Cortex of kidney (tissue), 1 donor: Measurements from ENCODE around the gene AGAP1.

Experiments used
- DNase-seq: peaks from one replicate; lab custom pipeline; 2025; lab: John Stamatoyannopoulos, UW

AGAP1 gene

DNA sequence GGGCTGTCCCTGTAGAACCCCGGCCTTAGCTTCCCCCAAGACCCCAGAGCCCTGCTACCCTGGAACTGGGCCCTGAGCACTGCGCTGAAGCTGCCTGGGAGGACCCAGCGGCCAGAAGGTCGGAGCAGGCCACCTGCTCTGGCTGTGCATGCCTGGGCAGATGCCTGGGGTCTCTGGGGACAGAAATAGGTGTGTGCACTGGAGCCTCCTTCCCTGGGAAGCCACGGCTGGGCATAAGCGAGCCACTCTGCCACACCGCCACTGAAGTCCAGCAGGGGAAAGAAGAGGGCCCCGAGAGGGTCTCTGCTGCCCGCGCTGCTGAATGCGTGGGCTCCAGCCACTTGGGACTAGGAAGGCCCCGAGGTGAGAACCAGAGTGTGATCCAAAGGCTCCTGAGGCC, 667.7 kb downstream of the AGAP1 start:
- DNase-seq, result no peak

DNA sequence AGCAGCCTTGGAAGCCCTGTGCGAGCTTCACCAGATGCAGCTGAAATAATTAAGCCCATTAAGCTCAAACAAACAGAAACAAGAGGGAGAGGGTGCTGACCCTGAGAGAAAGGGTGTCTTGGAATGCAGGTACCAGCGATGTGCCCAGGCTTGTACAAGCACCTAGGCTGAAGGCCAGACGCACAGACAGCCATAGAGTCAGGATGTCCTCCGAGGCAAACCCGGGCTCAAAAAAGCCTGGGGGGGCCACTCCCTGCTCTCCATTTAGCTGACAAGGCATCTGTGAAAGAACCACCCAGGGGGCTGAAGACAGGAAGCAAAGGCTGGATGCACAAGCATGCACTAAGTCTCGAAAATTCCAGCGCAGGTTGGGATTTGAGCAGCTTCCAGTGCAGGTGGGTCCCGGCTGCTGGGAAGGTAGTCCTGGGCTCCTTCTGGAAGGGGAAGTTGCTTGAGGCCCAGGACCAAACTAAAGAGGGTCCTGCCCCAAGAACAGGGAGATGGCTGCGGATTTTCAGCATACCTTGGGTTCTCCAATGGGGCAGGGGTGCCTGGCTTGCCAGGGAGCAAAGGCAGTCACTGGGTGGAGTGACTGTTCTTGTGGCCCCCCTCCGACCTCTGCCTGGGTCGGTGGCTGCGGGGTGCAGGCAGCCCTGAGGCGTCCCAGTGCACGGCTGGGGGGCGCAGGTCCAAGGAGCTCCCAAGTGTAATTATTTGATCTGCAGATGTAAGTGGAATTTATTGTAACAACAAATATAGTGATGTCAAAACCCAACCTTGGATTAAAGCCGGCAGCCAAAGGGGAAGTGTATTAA, 668.4 kb downstream of the AGAP1 start:
- DNase-seq, result no peak

DNA sequence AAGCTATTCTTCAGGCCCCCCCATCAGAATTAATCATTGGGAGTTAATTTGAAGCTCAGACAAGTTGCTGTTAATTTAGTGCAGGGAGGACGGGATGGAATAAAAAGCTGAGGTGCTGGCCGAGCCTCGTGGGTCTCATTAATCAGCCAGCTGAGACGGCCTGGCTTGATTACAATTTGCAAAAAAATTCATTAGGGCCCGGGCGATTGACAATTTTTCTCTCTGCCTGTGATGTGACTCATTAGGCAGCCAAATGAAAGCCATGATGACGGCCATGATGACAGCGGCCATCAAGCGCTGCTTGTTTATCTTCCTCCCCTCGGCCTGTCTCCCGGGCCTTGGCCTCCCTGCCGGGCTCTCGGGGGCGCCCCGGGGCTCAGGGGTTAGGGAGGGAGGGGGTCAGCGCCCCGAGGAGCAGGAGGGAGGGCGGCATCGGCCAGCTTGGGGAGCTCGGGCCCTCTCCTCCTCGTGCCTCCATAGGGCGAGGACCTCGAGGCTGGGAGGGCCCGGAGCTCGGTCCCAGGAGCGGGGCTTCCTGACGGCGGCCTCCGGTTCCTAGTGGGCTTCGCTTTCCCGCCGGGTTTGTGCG, 669.1 kb downstream of the AGAP1 start:
- DNase-seq, result no peak

DNA sequence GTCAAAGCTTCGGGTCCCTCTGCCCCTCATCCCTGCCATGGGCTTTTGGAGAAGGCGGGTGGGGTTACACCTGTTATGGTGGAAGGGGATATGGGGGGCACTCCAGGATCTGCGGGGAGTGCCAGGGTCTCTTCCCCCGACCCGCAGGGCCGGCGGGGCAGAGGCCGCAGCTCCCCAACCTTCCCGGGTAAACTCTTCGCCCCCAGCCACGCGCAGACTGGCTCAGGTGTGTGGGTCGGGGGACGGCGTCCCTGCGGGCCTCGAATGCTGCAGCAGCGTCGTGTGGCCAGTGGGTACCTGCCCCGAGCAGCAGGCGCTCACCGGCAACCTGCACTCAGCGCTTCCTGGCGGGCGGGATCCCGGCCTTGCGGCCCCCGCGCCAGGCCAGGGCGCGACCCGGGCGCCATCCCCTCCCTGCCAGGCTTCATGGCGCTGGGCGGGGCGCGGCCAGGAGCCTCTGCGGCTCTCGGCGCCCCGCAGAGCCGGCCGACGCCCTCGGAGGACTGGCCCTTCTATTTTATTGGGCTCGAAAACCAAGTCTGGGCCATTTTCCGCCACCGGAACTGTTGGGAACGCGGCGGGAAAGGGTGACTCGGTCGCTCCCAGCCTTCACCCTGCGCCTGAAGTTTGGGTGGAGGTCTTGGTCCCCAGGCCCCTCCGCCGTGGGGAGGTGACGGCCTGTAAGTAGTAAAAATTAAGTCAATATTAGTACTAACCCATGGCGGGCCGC, 669.8 kb downstream of the AGAP1 start:
- DNase-seq, result no peak

DNA sequence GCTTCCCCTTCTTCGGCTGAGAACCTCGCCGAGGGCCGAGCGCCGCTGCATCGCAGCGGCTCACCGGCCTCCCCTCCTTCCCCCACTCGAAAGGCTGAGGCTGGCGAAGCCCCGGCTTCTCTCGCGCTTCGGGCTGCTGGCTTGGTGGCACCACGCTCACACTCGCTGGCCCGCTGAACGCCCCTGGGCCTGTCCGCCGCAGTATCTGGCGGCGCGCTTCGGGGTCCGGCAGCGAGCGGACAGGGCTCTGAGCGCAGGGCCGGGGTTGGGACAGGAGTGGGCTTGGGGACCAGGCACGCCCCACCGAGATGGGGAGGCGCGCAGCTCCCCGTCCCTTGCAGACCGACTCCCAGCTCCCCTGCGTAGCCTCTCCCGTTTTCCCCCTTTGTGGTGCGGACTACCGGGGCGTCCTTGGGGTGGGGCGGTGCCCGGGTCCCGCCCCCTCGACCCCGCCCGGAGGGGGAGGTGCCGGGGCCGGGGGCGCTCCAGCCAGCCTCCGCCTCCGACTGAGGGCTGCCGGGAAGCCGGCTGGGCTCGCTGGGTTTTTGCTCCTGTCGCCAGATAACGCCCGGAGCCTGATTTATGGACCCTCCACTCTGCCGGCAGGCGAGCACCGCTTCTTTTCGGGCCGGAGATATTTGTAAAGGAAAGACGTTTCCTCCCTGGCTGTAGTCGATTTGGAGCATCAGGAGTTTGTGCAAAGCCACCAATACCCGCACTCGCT, 670.5 kb downstream of the AGAP1 start:
- DNase-seq, result no peak

DNA sequence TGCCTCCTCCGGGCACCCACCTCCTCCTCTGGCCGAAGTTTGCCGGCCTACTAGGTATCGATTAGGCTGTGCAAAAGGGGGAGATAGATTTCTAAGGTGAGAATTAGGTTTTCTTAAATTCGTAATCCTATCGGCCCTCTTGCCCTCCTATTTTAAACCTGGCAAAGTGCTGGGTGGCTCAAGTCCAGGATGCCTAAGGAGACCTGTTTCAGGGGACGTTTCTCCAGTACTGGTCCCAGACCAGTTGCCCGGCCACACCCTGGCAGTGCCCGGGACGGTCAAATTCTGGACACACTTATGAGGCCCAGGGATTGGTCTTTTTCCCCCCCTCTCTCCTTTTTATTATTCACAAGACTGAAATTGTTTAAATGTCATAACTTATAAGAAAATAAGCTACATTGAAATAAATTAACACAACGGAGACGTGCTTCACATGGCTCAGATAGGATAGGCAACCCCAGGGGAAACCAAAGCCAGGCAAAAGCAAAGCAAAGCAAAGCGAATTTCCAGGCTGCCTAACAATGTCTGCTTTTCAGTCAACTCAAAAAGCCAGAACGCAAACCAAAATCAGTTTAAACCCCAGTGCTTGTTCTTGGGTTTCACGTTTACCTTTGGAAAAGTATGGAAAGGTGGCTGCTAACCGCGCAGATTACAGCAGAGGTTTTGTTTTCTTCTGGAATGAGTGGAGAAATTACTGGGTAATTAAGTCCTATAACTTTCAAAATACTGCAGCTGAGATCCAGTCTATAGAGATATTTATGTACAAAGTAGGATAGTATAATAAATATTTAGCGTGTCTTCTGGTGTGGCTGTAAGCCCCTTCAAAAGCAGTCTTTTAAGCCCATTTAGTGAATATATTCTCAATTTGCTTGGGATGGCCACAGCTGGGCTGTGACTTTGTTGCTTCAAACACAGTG, 671.3 kb downstream of the AGAP1 start:
- no peak for DNase-seq

DNA sequence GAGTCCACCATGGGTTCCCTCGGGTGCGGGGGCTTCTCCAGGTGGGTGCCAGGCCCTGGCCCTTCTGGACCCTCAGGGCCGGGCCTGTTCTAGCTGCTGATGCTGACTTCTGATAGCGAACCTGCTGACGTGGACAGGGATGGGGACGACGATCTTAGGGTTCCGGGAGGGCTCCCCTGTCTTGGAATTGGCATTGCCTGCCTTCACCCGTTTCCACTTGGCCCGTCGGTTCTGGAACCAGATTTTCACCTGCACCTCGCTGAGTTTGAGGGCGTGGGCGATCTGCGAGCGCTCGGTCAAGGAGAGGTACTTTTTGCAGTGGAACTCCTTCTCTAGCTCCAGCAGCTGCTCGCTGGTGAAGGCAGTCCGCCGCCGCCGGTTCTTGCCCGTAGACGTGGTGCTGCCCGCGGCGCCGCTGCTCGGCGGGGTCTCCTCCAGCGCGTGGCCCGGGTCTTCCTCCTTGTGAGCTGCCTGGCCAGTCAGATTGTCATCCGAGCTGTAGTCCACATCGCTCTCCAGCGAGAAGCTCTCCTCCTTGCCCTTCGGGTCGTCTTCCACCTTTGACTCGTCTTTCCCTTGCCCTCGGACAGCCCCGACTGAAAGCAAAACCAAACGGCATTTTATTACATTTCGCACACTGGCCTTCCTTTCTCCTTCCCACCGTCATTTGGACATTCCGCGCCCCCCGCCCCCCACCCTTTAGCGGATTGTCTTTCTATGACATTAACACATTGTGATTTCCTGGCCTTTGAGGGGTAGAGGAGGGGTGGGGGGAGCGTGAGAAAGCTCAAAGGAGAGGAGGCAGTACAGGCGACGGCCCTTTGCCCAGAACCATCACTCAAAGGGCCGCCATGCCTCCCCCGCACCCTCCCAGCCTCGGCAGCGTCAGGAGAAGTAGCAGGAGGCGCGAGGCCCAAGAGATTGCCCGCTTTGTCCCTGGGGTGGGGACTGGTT, 672.3 kb downstream of the AGAP1 start:
- no peak for DNase-seq

DNA sequence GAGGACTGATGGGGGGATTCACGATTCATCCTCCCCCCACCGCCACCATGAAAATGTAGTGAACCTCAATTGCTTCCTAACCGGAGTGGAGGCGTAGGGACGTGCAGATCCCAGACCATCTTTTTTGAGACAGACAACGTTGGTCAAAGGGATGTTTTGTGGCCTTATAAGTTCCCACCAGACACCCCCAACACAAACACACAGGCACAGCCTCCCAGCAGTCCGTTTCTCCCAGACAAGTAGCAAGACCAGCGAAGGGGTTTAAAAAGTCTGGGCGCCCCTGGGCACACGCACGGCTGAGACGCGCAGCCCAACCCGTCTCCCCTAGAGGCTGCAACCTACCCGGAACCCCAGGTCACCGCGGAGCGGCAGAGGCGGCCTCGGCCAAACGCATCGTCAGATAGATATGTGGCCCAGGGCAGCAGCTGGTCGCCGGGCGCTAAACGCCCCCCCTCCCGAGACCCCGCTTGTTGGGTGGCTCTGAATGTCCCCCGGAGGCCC, 673.0 kb downstream of the AGAP1 start:
- DNase-seq, result no peak

DNA sequence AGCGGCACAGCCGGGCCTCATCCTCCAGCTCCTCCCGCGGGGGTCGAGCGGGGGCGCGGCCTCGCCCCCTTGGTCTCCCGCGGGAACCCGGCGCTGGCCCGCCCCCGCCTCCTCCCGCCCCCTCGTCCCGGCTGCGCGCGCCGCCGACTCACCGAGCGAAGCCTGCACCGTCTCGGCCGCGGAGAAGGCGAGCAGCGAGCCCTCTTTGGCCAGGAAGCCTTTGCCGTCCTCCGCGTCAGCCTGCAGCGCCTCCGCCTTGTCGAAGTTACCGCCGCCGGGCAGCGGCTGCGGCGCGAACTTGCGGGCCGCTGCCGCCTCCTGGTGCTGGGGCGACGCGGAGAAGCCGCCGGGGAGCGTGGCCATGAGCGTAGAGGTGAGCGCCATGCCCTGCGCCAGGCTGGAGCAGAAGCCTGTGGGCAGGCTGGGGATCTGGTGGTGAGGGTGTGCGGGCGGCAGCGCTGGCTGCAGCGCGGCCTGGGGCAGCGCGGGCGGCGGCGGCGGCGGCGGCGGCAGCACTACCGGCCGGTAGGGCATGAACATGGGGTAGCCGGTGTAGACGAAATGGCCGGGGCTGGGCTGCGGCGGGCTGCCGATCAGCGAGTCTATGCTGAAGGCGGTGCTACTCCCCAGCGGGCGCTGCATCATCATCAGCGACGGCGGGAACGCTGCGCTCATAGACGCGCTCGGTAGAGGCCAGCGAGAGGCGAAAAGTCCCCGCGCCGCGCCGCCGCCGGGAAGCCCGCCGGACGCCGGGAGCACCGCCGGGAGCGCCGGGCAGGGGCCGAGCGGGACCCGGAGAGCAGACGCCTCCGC, 673.7 kb downstream of the AGAP1 start:
- DNase-seq, result no peak

DNA sequence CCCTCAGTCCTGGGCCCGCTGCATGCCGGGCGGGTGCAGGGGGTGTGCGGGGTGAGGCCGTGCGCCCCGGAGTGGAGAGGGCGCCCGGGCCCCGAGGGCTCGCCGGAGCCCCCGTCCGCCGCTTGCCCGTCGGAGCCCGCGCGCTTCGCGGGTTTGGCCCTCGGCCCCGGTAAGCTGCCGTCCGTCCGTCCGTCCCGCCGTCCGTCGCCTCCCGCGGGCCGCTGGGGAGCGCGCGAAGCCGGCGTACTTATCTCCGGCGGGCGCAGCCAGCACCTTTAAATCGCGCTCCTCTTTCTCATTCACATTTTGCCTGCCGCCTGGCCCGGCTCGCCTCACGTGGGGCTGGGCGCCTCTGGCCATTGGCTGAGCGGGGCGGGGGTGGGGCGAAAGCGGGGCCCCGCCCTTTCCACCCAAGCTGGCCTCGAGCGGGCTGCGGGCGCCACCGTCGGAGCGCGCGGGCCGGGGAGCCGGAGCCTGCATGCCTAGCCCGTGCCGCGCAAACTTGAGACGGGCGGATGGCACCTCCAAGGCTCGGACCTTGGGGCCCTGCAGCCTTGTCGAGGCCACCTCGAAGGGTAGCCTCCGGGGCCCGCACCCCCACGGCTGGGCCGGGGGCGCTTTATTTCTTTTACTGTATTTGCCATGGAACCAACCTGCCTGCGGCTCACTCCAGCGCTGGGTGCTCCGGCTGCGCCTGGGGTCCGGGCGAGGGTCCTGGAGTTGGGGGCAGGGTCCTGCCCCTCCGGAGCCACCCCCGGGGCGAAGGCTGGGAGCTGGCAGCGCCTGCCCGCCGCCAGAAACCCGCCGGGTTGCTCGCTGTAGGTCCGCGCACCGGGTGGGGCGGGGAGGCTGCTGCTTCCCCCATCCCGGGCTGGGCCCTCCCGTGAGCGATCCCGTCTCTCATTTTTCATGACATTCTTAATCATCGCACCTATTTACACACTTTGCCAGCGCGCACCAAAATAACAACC, 674.6 kb downstream of the AGAP1 start, which contains the start of gene GBX2:
GBX2 (minus strand) TSS at position 277 of the 971 bp plus-strand sequence. CDS start 415 bp downstream, outside the sequence.
- no peak for DNase-seq

DNA sequence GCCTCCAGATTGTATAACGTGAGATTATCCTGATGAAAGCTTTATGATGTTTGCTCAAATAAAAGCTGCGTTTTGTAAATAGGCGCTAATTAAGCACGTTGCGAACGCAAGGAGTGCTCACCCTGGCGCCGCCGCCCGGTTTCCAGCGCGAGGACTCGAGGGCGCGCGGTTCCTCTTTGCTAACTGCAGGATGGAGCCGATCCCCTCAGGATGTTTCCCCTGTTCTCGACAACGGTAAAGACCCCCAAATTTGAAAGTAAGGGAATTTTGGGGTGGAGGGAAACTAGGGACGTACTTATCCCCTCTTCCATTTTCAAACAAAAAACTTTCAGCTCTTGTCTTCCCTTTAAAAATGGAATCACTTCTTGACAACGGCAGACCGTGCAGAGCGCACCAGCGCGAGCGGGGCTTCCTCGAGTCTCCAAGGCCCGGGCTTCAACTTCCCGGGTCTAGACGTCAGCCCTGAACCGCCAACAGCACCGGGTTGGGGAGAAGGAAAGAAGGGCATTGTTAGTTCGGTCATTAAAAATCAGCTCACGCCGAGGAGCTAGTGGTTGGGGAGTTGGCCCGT, 675.4 kb downstream of the AGAP1 start:
- DNase-seq, result no peak

DNA sequence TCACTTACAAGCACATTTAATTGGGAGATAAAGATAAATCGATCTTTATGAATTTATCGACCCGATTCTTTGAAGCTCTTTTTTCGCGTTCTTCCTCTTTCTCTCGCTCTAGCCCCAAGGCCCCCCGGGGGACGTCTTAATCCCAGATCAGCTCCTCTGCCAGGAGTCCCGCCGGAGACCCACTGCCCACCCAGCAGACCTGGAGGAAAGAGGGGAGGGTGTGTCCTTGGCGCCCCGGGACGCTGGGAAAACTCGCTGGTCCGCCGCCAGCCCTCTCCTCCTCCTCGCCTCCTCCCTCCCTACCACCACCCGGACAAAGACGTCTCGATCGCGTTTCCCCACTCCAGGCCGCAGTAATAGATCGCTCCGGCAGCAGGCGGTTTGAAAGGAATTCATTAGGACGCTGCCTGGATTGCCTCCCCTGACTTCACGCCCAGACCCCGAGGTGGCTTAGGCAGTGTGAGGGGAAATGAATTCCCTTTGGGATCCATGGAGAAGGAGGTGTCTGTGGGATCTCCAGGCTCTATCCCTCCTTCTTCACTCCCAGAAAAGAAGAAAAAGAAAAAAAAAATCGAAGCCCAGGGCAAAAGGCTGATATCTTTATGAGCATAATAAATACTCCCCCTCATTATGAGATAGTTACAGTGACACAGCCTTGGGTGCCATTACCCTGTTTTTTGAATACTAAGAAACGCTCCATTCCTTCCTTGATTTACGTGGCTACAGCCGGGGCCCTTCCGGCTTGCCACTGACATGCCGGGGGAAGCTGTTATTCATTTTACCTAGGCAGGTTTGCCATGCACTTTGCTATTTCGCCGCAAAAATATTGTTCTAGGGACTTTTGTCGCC, 676.1 kb downstream of the AGAP1 start:
- no peak for DNase-seq

DNA sequence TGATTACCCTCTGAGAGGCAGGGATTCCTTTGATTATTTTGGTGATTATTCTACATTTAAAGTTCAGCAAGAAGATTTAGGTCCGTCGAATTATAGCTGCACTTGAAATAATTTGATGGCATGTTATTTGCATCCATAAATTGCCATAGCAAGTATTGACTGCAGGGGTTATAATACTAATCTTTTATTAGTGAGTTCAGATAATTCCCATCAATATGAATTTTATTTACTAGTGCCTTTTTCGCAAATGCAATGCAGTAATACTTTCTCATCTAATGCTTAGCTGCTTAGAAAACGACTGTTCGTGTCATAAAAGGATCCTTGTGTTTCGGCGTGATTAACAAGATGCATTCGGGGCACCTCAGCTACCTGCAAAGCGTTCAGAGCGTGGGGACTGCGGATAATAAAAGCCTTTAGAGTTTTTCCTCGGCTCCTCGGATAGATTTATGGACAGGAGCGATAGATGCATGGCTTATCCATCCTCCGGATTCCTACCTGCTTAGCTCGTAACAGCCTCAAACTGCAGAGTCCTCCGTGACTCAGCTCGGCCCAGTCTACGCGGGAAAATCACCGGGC, 676.8 kb downstream of the AGAP1 start:
- DNase-seq, result no peak

DNA sequence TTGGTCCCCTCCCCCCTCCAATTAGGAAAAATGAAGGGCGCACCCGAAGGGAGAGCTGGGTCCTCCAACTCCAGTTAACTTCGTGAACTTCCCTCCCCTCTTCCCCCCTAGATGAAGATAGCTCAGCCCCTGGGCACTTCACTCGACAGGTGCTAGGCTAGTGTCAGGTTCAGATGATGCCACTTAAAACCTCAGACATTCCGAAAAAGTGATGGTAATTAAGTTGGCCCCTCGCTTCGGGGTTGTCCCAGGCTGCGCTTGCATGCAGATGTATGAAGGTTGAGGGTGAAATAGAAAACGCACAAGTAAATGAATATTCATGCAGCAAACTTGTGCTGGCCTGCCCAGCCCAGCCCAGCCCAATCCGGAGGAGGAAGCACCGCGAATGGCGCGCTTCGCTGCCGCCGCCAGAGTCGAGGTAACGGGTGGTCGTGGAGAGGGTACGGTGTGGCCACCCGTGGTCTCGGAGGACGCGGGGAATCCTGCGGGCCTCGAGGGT, 677.4 kb downstream of the AGAP1 start:
- no peak for DNase-seq

DNA sequence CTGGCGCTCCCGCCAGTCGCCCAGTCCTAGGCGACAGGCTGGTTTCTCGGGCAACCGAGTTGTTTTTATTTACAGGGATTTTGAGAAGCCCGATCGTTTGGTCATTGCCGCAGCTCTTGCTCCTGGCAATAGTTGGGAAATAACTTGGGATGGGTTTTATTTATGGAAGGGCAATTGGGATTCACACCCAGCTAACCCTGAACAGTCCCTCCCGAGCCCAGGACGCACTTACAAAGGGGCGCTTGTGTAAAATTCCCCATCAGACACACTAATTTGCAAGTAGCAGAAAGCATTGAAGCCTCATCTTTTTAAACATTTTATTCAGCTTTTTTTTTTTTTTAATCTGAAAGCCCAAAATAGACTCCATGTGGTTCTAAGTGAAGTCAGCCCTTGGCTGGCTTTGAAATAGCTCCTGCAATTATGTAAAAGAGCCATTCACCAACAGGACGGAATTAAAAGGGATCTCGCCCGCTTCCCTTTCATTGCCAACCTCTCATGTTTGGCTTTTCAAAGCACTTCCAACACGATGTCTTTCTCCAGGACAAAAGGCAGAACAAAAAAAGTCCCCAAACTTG, 677.9 kb downstream of the AGAP1 start:
- no peak for DNase-seq
